Ishikawa (cell line): ENCODE data around the gene CLDN2.

ENCODE experiments used
- CEBPB ChIP-seq: IDR thresholded peaks from 2 replicates; pipeline ENCODE4 v1.6.1; 2012
- CREB1 ChIP-seq: IDR thresholded peaks from 2 replicates; pipeline ENCODE4 v1.6.1; 2012; ENCODE audit warnings: low read depth
- EGR1 ChIP-seq: IDR thresholded peaks from 2 replicates; pipeline ENCODE4 v1.6.1; 2012
- EP300 ChIP-seq: IDR thresholded peaks from 2 replicates; pipeline ENCODE4 v1.6.1; 2012; ENCODE audit warnings: borderline replicate concordance
- FOXM1 ChIP-seq: IDR thresholded peaks from 2 replicates; pipeline ENCODE4 v1.6.1; 2012; ENCODE audit warnings: low read depth, borderline replicate concordance
- NFIC ChIP-seq: IDR thresholded peaks from 2 replicates; pipeline ENCODE4 v1.6.1; 2012
- RAD21 ChIP-seq: IDR thresholded peaks from 2 replicates; pipeline ENCODE4 v1.6.1; 2012; ENCODE audit warnings: low read depth
- TAF1 ChIP-seq: IDR thresholded peaks from 2 replicates; pipeline ENCODE4 v1.6.1; 2012; ENCODE audit warnings: low read depth, mild to moderate bottlenecking
- TCF12 ChIP-seq: IDR thresholded peaks from 2 replicates; pipeline ENCODE4 v1.6.1; 2012; ENCODE audit warnings: low read depth
- TEAD4 ChIP-seq: IDR thresholded peaks from 2 replicates; pipeline ENCODE4 v1.6.1; 2012
- YY1 ChIP-seq: IDR thresholded peaks from 2 replicates; pipeline ENCODE4 v1.6.1; 2012; ENCODE audit warnings: low read depth
- ZBTB7A ChIP-seq: IDR thresholded peaks from 2 replicates; pipeline ENCODE4 v1.6.1; 2012; ENCODE audit warnings: low read depth
- TF ChIP-seq, protein P1 (sequence below): IDR thresholded peaks from 2 replicates; pipeline ENCODE4 v1.6.1; 2012
- TF ChIP-seq, protein P2 (sequence below): IDR thresholded peaks from 2 replicates; pipeline ENCODE4 v1.6.1; 2012; ENCODE audit warnings: low read depth, mild to moderate bottlenecking
- TF ChIP-seq, protein P3 (sequence below): IDR thresholded peaks from 2 replicates; pipeline ENCODE4 v1.6.1; 2012

Gene CLDN2

DNA sequence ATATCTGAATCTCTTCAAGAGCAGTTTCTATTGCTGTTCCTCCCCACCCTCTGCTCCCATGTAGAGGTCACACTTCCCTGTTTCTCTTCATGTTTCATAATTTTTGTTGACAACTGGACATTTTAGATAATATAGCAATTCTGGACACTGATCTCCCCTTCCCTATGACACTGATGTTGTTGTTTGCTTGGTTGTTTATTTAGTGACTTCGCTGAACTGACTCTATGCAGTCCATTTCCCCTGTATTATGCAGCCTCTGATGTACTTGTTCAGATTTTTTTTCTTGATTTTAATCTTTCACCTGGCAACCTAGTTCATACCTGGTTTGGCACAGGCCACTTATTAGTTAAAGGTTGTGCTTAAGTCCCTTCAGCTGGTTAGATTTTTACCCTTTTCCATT is 29.2 kb downstream of the CLDN2 start:
- TF ChIP-seq YY1 (no peak), CREB1 (no peak), EGR1 (no peak), NFIC (no peak), TCF12 (no peak), TAF1 (no peak), ZBTB7A (no peak), CEBPB (no peak), RAD21 (no peak), TEAD4 (no peak), EP300 (no peak), FOXM1 (no peak)
- TF ChIP-seq, protein P1, sequence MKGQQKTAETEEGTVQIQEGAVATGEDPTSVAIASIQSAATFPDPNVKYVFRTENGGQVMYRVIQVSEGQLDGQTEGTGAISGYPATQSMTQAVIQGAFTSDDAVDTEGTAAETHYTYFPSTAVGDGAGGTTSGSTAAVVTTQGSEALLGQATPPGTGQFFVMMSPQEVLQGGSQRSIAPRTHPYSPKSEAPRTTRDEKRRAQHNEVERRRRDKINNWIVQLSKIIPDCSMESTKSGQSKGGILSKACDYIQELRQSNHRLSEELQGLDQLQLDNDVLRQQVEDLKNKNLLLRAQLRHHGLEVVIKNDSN: no peak
- TF ChIP-seq, protein P2, sequence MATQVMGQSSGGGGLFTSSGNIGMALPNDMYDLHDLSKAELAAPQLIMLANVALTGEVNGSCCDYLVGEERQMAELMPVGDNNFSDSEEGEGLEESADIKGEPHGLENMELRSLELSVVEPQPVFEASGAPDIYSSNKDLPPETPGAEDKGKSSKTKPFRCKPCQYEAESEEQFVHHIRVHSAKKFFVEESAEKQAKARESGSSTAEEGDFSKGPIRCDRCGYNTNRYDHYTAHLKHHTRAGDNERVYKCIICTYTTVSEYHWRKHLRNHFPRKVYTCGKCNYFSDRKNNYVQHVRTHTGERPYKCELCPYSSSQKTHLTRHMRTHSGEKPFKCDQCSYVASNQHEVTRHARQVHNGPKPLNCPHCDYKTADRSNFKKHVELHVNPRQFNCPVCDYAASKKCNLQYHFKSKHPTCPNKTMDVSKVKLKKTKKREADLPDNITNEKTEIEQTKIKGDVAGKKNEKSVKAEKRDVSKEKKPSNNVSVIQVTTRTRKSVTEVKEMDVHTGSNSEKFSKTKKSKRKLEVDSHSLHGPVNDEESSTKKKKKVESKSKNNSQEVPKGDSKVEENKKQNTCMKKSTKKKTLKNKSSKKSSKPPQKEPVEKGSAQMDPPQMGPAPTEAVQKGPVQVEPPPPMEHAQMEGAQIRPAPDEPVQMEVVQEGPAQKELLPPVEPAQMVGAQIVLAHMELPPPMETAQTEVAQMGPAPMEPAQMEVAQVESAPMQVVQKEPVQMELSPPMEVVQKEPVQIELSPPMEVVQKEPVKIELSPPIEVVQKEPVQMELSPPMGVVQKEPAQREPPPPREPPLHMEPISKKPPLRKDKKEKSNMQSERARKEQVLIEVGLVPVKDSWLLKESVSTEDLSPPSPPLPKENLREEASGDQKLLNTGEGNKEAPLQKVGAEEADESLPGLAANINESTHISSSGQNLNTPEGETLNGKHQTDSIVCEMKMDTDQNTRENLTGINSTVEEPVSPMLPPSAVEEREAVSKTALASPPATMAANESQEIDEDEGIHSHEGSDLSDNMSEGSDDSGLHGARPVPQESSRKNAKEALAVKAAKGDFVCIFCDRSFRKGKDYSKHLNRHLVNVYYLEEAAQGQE: no peak
- TF ChIP-seq, protein P3, sequence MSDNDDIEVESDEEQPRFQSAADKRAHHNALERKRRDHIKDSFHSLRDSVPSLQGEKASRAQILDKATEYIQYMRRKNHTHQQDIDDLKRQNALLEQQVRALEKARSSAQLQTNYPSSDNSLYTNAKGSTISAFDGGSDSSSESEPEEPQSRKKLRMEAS: no peak

DNA sequence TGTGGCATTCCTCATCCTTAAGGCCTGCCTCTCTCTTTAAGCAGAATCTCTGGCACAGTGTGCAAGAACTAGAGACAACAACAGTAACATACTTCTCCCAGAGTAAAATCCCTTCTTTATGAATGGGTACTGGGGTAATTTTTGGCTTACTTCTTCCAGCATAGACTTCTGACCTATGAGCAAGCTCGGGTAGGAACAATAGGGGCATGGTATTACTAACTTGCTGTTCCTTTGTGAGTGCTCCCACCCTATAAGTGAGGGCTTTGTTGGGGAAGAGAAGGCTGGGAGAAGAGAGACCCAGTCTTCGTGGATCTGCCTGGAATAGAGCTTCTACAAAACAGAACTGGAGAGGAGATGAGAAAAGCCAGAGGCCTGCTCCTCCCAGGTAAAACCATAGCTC is 30.2 kb downstream of the CLDN2 start:
- TF ChIP-seq YY1: no peak
- TF ChIP-seq, protein P1: no peak
- TF ChIP-seq CREB1: no peak
- TF ChIP-seq CEBPB: no peak
- no peak for TF ChIP-seq TEAD4
- TF ChIP-seq NFIC: no peak

DNA sequence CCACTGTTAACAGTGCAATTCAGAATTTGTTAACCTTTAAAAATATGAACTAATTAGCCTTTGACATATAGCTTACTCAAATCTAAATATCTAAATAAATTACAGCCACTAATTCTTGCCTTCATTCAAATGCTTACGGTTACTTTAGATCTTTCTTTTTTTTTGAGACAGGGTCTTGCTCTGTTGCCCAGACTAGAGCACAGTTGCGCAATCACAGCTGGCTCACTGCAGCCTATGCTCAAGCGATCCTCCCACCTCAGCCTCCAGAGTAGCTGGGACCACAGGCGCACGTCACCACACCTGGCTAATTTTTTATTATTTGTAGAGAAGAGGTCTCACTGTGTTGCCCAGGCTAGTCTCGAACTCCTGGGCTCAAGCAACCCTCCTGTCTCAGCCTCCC is 31.0 kb downstream of the CLDN2 start:
- TF ChIP-seq TAF1 (no peak), CEBPB (peak; percentile 80)

DNA sequence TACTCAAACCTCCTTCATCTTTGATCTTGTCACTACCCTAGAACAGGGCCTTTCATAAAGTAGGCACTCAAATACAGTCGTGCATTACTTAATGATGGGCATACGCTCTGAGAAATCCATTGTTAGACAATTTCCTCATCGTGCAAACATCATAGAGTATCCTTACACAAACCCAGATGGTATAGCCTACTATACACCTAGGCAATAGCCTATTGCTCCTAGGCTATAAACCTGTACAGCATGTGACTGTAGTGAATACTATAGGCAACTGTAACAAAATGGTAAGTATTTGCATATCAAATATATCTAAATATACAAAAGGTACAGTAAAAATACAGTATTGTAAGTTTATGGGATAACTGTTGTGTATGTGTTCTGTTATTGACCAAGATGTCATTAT is 31.9 kb downstream of the CLDN2 start:
- TF ChIP-seq NFIC: no peak
- TF ChIP-seq CREB1: no peak
- TF ChIP-seq TCF12: no peak
- no peak for TF ChIP-seq EP300
- TF ChIP-seq, protein P3: no peak
- TF ChIP-seq, protein P2: no peak
- no peak for TF ChIP-seq FOXM1

DNA sequence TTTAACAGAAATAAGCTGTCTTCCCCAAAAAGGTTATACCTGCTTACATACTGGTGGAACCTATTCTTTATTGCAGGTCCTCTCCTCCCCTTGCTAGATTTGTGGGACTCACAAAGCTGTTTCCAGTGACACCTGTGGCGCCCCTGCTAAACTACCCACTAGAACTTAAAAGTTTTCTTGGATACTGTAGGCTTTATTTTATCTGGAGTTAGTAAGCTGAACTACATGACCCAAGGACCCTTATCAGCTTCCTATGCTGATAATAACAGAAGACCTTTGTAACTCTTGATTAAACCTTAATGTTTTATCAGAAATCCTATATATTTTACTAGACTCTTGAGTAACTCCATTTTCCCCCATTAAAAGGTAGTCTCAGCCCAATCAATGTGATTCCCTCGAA is 32.3 kb downstream of the CLDN2 start:
- TF ChIP-seq TCF12 (no peak), TEAD4 (no peak), RAD21 (no peak), EP300 (no peak), CEBPB (no peak), ZBTB7A (no peak), TAF1 (no peak)

DNA sequence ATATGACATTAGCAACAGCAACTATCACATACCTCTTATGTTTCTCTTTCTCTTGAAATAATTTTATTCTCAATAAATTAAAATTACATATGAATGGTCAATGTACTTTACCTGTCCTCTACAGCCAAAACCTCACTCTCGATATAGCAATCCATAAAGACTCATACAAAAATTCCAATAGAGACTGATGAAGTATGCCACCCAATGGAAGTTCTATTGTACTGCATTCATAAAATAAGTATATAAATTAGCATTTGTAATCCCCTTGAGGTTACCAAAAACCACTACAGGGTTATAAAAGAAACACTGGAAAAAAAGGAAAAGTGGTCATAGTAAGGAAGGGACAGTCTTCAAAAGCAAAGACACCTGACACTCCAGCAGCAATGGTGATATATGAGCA is 32.8 kb downstream of the CLDN2 start:
- TF ChIP-seq TEAD4 (no peak), CEBPB (no peak), RAD21 (peak; percentile 23)

DNA sequence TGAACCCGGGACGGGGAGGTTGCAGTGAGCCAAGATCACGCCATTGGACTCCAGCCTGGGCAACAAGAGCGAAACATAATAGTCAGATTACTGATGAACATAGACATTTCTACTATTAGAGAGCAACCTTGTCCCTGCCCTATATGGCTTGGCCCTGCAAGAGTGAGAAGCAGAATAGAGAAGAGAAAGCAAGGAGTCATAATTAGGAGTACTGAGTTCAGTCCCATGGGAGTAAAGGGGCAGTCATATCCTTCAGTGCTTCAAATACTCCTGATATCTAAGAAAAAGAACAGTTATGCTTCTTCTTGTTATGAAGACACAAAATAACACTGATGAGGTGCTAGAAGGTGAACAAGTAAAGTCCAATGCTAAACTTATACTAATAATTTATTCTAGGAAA is 33.8 kb downstream of the CLDN2 start:
- no peak for TF ChIP-seq RAD21
- no peak for TF ChIP-seq TCF12
- no peak for TF ChIP-seq EP300
- no peak for TF ChIP-seq TEAD4
- no peak for TF ChIP-seq EGR1
- TF ChIP-seq, protein P2: no peak
- TF ChIP-seq NFIC: no peak
- no peak for TF ChIP-seq TAF1
- TF ChIP-seq FOXM1: no peak
- TF ChIP-seq, protein P3: no peak
- TF ChIP-seq YY1: no peak
- no peak for TF ChIP-seq CREB1
- no peak for TF ChIP-seq CEBPB
- TF ChIP-seq, protein P1: no peak
- TF ChIP-seq ZBTB7A: no peak
